HFF-Myc (cell line): Measurements from ENCODE around the gene CHSY3.

Experiments
- DNase-seq: peaks from one replicate; pipeline ENCODE4 v3.0.0-alpha.2; 2011; ENCODE audit warnings: low read depth; ENCODE audit errors: extremely low read depth
- H3K4me3 ChIP-seq: replicated peaks from 2 replicates; pipeline ENCODE4 v1.5.1; 2011; ENCODE audit warnings: low read depth, mild to moderate bottlenecking, control low read depth, low read length
- TF ChIP-seq, protein P1 (sequence below): IDR thresholded peaks from 2 replicates; pipeline ENCODE4 v1.5.1; 2012; ENCODE audit warnings: mild to moderate bottlenecking, low read depth, low read length, control low read depth; ENCODE audit errors: missing control alignments

The CHSY3 gene

DNA sequence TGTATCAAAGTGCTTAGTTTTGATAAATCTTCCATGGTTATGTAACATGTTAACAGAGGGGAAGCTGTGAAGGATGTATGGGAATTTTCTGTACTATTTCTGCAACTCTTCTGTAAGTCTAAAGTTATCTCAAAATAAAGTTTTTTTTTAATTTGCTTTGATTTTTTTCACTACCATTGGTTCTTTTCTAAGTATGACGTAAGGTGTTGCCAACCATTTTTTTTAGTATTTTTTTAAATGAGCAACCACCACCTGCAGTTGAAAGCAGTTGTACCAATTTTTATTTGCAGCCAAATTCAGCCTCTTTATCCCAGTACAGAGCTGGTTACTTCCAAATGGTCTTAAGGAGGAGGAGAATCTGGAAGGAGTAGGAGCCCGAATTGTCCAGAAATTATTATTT, 192.2 kb downstream of the CHSY3 start:
- TF ChIP-seq, protein P1, sequence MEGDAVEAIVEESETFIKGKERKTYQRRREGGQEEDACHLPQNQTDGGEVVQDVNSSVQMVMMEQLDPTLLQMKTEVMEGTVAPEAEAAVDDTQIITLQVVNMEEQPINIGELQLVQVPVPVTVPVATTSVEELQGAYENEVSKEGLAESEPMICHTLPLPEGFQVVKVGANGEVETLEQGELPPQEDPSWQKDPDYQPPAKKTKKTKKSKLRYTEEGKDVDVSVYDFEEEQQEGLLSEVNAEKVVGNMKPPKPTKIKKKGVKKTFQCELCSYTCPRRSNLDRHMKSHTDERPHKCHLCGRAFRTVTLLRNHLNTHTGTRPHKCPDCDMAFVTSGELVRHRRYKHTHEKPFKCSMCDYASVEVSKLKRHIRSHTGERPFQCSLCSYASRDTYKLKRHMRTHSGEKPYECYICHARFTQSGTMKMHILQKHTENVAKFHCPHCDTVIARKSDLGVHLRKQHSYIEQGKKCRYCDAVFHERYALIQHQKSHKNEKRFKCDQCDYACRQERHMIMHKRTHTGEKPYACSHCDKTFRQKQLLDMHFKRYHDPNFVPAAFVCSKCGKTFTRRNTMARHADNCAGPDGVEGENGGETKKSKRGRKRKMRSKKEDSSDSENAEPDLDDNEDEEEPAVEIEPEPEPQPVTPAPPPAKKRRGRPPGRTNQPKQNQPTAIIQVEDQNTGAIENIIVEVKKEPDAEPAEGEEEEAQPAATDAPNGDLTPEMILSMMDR = no peak
- no peak for DNase-seq
- H3K4me3 ChIP-seq = no peak overlapping the region

DNA sequence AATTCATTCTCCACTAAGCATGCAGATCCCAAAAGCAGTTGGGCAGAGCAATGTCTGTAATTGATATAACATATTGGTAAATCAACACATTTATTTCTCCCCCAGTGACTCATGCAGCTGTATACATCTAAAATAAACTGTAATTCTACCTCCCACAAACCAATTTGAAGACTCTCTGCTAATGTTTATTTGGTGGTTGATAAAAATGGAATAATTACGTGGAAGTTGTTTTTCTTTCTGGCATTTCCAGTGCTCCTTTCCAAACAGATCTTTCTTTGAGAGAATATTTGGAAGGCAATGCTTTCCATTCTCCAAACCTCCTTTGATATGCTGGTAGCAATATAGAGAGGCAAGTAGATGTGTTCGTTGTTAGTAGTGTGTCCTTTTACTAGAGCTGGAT, 194.7 kb downstream of the CHSY3 start:
- no peak for DNase-seq
- TF ChIP-seq, protein P1 = no peak
- no peak overlapping the region for H3K4me3 ChIP-seq

DNA sequence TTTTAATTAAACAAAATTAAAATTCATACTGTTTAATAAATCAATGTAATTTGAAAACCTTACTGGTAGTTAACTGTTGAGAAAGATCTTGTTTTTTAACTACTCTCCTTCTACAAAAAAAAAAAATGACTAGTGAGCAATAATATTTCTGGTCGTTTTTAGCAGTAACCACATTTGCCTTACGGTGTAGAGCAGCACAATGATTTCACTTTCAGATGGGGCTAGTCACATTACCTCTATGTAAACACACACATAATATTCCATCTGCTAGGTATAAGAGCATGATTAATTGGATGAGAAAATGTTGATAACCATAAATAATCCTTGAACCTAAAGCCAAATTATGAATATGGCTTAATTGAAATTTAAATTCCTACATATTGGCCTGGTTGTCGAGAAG, 198.1 kb downstream of the CHSY3 start:
- no peak overlapping the region for H3K4me3 ChIP-seq
- DNase-seq = no peak
- TF ChIP-seq, protein P1 = no peak

DNA sequence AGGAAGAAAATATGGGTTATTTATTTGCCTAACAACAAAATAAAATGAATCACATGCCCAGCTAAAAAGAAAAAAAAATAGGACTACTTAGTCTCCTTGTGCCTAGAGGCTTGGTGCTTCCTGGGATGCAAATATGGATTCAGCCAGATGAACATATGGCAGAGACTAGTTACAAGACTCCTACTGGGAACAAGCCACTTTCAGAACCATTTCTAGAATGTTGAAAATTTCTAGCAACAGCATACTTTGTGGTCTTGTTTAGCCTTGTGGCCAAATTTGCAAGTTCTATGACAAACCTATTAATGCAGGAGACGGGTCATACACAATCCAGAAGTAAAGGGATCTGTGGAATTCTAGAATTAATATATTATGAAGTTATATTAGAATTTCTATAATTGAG, 198.7 kb downstream of the CHSY3 start:
- TF ChIP-seq, protein P1 = no peak
- DNase-seq = no peak
- no peak overlapping the region for H3K4me3 ChIP-seq

DNA sequence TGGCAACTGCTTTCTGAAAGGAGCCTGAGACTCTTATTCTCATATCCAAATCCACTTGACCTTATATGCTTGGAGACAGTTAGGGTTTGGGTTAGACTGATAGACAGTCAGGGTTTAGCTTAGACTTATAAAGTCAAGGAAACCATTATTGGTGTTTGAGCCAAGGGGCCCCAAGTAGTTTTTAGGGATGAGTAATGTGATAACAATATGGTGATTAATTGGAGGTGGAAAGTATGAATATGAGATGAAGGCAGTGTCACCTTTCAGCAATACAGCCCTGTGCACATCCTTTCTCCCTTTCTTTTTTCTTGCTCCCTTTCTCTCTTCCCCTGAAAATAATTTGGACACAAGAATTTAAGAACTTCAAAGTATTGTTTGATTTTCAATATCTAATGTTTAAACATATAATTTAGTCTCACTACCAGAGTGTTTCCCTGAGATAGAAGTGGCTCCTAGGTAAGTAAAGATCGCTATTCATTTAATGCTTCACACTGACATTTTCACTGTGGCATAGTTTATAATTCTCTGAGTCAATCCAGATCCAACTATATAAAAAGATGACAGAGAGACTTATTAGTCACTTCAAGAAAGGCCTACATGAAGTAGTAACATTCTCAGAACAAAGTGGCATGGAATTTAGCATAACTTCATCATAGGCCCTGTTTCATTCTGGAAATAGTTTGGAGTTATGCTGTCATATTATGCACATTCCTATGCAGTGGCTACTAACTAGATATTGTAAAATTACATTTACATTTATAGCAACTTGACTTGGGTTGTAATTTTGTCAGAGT, 200.8 kb downstream of the CHSY3 start:
- TF ChIP-seq, protein P1 = no peak
- no peak overlapping the region for H3K4me3 ChIP-seq
- DNase-seq = no peak

DNA sequence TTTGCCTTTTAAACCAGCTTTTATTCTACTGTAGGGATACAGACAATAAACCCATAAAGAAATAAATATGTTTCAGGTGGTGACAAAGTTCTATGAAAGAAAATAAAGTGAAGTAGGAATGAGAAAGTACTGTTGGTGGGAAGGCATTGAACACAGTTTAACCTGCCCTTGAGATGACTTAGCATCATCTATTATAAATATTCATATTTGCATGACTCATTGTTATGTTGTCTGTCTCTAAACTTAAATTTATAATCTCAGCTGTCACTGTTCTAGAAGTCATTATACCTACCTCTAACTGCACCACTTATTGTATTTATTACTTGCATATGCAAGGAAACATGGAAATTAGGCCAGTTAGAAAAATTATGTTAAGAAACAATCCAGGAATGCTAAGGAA, 202.2 kb downstream of the CHSY3 start:
- TF ChIP-seq, protein P1 = no peak
- H3K4me3 ChIP-seq = no peak overlapping the region
- no peak for DNase-seq

DNA sequence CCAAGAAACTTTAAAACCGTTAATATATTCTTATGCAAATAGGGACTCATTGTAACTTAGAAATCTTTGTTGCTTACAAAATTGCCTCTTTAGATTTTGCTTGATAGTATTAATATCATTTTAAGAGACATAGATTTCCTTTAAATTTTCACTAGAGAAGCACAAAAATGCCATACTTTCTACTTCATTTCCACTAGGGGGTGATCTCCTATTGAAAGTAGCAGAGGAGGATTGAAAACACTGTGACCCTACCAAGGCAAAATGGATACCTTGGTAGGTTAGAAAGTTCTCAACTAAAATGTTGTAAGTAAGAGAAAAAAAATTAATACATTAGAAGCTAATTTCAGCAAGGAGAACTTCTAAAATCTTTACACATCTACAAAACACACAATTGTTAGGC, 204.9 kb downstream of the CHSY3 start:
- peak; percentile 10 for DNase-seq
- TF ChIP-seq, protein P1 = peak; percentile 33

More for the DNA sequence above, 204.9 kb downstream of the CHSY3 start:
- no peak overlapping the region for H3K4me3 ChIP-seq
